PFSK-1 (cell line): ENCODE results near the gene BTK.

ENCODE experiments used
- FOXP2 ChIP-seq: optimal IDR thresholded peaks from 2 replicates; pipeline ENCODE3; 2011; ENCODE audit warnings: borderline replicate concordance, control low read depth, inconsistent platforms; ENCODE audit not compliant: insufficient read depth; ENCODE audit errors: extremely low read length, extremely low read depth
- POLR2AphosphoS5 ChIP-seq: IDR thresholded peaks from 2 replicates; pipeline ENCODE4 v1.6.1; 2012; ENCODE audit warnings: low read depth, mild to moderate bottlenecking, control low read depth, low read length, moderate library complexity
- REST ChIP-seq, 2 experiments: IDR thresholded peaks; 2 replicates each; pipeline versions ENCODE4 v1.6.1 to v1.8.0; 2011 to 2012; ENCODE audit warnings: low read depth in 2 of 2, low read length in 2 of 2, control low read depth in 1 of 2, inconsistent platforms in 1 of 2, mild to moderate bottlenecking in 1 of 2, moderate library complexity in 1 of 2; ENCODE audit not compliant: insufficient read depth in 1 of 2
- SIN3A ChIP-seq: IDR thresholded peaks from 2 replicates; pipeline ENCODE4 v1.6.1; 2012; ENCODE audit warnings: mild to moderate bottlenecking, low read length, moderate library complexity, borderline replicate concordance; ENCODE audit not compliant: insufficient read depth
- TAF1 ChIP-seq: IDR thresholded peaks from 2 replicates; pipeline ENCODE4 v1.6.1; 2012; ENCODE audit warnings: low read length, control low read depth, borderline replicate concordance; ENCODE audit not compliant: insufficient read depth

DNA sequence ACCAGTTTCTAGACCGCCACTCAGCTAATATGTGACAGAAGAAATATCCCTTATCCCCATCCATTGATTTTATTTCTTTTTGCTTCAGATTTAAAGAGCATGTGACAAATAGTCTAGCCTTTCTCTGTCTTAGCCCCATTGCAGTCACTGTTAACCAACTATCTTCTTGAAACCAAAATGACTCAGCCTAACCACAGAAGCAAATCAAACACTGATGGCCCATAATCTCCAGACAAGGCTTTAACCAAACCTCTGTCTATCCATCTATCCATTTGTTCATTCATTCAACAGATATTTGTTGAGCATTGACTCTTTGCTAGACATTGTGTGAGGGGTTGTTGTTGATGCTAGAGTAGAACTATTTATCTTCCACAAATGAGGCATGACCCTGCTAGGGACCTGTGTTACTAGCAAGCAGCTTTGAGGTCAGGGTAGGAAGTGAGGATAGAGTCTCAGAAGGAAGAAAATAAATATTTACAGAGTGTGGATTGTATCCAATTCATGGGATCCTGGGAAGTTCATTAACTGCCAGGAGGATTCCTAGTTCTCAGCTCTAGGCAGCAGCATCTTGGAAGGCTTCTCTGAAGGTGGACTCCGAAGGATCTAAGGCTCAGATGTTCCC is 44.6 kb upstream of the BTK start:
- TF ChIP-seq SIN3A (no peak), REST (IDR thresholded peaks at IDR 0.05; ENCODE audit: insufficient read depth in 1 of 2, low read depth in 2 of 2, low read length in 2 of 2) (no peak), POLR2AphosphoS5 (no peak), TAF1 (no peak), FOXP2 (no peak)
